Stomach (tissue), 4 donors: ENCODE data around the gene DNM1.
"Not testable (repeated sequence)": the region's sequence is repeated elsewhere in the genome, so short reads cannot be mapped to it uniquely, and the experiment has no call there.

ENCODE experiments used
- EP300 ChIP-seq: sonication (generic); formaldehyde crosslinking; IDR thresholded peaks from one replicate; pipeline ENCODE4 v1.6.1; 2017; ENCODE audit warnings: antibody characterized with exemption
- POLR2A ChIP-seq, 4 donors: fragments of 450-650 bp; IDR thresholded peaks; one replicate each; pipeline ENCODE4 v1.6.1; 2016; ENCODE audit warnings: antibody characterized with exemption in 4 of 4, control low read depth in 2 of 4, mild to moderate bottlenecking in 1 of 4, moderate library complexity in 1 of 4
- TF ChIP-seq, protein P1 (sequence below), 7 experiments: fragments of 450-650 bp in 4 of 7; fragments of 200-600 bp in 3 of 7; sonication (generic) in 3 of 7; IDR thresholded peaks; one replicate each; pipeline ENCODE4 v1.5.1; 2016 to 2019; ENCODE audit warnings: antibody characterized with exemption in 7 of 7, control low read depth in 2 of 7, mild to moderate bottlenecking in 1 of 7

DNA sequence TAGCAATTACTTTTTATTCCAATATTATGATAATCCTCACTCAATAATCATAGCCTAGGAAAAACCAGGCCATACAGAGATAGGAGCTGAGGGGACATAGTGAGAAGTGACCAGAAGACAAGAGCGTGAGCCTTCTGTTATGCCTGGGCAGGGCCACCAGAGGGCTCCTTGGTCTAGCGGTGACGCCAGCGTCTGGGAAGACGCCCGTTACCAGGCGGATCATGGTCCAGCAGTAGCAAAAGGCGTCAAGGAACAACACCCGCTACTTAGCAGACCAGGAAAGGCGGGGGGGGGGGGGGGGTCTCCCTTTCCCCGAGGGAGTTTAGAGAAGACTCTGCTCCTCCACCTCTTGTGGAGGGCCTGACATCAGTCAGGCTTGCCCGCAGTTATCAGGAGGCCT, 21.7 kb upstream of the DNM1 start:
- TF ChIP-seq EP300; POLR2A (IDR thresholded peaks at IDR 0.05): not testable (repeated sequence)
- TF ChIP-seq, protein P1, sequence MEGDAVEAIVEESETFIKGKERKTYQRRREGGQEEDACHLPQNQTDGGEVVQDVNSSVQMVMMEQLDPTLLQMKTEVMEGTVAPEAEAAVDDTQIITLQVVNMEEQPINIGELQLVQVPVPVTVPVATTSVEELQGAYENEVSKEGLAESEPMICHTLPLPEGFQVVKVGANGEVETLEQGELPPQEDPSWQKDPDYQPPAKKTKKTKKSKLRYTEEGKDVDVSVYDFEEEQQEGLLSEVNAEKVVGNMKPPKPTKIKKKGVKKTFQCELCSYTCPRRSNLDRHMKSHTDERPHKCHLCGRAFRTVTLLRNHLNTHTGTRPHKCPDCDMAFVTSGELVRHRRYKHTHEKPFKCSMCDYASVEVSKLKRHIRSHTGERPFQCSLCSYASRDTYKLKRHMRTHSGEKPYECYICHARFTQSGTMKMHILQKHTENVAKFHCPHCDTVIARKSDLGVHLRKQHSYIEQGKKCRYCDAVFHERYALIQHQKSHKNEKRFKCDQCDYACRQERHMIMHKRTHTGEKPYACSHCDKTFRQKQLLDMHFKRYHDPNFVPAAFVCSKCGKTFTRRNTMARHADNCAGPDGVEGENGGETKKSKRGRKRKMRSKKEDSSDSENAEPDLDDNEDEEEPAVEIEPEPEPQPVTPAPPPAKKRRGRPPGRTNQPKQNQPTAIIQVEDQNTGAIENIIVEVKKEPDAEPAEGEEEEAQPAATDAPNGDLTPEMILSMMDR (IDR thresholded peaks at IDR 0.05) = peak in 3 of 7 experiments; percentile 13 to 46 (median 38)
